Measurements from ENCODE around the gene JAKMIP2. TPM values are rescaled to one million over a fixed set of nuclear protein-coding genes. Genes with fewer than 3 reads are reported as not detected.

JAKMIP2 gene
- total RNA-seq, 1 experiment from 2014 or later: 6.4 TPM

GRCh38 chr5:147801461-147801860 lies 18.9 kb upstream of the JAKMIP2 start:
- Histone ChIP-seq H3K27me3 (ENCODE audit: insufficient read depth, low read length) (no peaks in the 10 kb centered on the region), H2AK5ac (ENCODE audit: insufficient read length, low read length) (no peak overlapping the region), H4K91ac (ENCODE audit: insufficient read length, low read depth, low read length) (no peak overlapping the region), H2BK5ac (ENCODE audit: insufficient read length, low read length) (no peak overlapping the region), H3K79me1 (ENCODE audit: insufficient read depth, low read depth, low read length, poor library complexity, severe bottlenecking) (no peaks in the 10 kb centered on the region), H2BK20ac (ENCODE audit: low read depth, low read length, poor library complexity, severe bottlenecking) (no peak overlapping the region), H3K4me2 (ENCODE audit: insufficient read depth, insufficient read length, low read length) (no peak overlapping the region), H3K4ac (ENCODE audit: low read depth, low read length) (no peak overlapping the region), H3K56ac (ENCODE audit: insufficient read length, low read depth, low read length) (no peak overlapping the region), H3K23ac (ENCODE audit: insufficient read length, low read depth, low read length) (no peak overlapping the region), H4K8ac (replicated peaks; ENCODE audit: insufficient read length, low read depth, low read length) (no peak overlapping the region), H4K20me1 (ENCODE audit: control insufficient read depth, insufficient read depth, insufficient read length) (no peaks in the 10 kb centered on the region), H3K18ac (ENCODE audit: insufficient read length, low read depth, low read length) (no peak overlapping the region), H3K4me1 (ENCODE audit: insufficient read depth, low read length) (no peaks in the 10 kb centered on the region), H3K23me2 (ENCODE audit: insufficient read length, low read depth, low read length, poor library complexity, severe bottlenecking) (no peaks in the 10 kb centered on the region), H2BK120ac (ENCODE audit: low read depth, low read length, poor library complexity, severe bottlenecking) (no peak overlapping the region), H3K27ac (ENCODE audit: insufficient read length, low read depth, low read length) (no peak overlapping the region), H3K9ac (ENCODE audit: extremely low read depth, insufficient read length, low read length) (no peak overlapping the region), H4K5ac (ENCODE audit: insufficient read length, low read depth, low read length) (no peak overlapping the region), H2BK15ac (ENCODE audit: low read depth, low read length) (no peak overlapping the region), H3T11ph (ENCODE audit: low read length) (no peak overlapping the region), H2AFZ (ENCODE audit: low read length) (no peak overlapping the region), H3K79me2 (ENCODE audit: insufficient read depth, low read length) (no peaks in the 10 kb centered on the region), H2BK12ac (ENCODE audit: insufficient read length, low read depth, low read length) (no peak overlapping the region), H3K14ac (ENCODE audit: insufficient read depth, low read length) (no peak overlapping the region), H3K9me3 (ENCODE audit: control insufficient read depth, low read depth, low read length) (no peaks in the 10 kb centered on the region)
- no peak for TF ChIP-seq CTCF (conservative IDR thresholded peaks at IDR 0.05)
- no peaks in the 10 kb centered on the region for H3K36me3 Mint-ChIP-seq (ENCODE audit: insufficient read depth in 1 of 3, low read depth in 3 of 3)
- peaks cover 2% of the 10 kb centered on the region; the same call in 1 of the 2 replicates for H3K27me3 Mint-ChIP-seq (ENCODE audit: low read depth)
- WGBS (ENCODE audit: extremely low coverage, insufficient read length, low lambda C conversion rate): no CpG with 5 or more reads among the region's 1 CpG
- no peak for DNase-seq
- H3K9me3 Mint-ChIP-seq: no peaks in the 10 kb centered on the region
- H3K27ac Mint-ChIP-seq: no peak overlapping the region
- peaks cover 6 to 8% of the 10 kb centered on the region in 2 experiments; a peak in 1 of 4 replicates for H3K4me1 Mint-ChIP-seq
- no peak overlapping the region for H3K4me3 Mint-ChIP-seq
